Neural progenitor cell (in vitro differentiated cells): ENCODE results near the gene TMEM256. TPM values are rescaled to one million over a fixed set of nuclear protein-coding genes. Genes with fewer than 3 reads are reported as not detected.

Source experiments
- DNase-seq: peaks from one replicate; pipeline ENCODE4 v3.0.0-alpha.2; 2016; ENCODE audit warnings: low spot score
- H2AFZ ChIP-seq: fragments of 200-600 bp; sonication (generic); replicated peaks from 2 replicates; pipeline ENCODE4 v1.6.1; 2016; ENCODE audit warnings: antibody characterized with exemption
- H3F3A ChIP-seq: fragments of 200-600 bp; sonication (generic); 2 replicates; pipeline ENCODE4 v1.6.1; 2016; ENCODE audit warnings: antibody characterized with exemption, low read depth
- H3K27ac ChIP-seq: fragments of 200-600 bp; sonication (generic); 2 replicates; pipeline ENCODE4 v1.5.1; 2016; ENCODE audit warnings: mild to moderate bottlenecking
- H3K27me3 ChIP-seq: fragments of 200-600 bp; sonication (generic); 2 replicates; pipeline ENCODE4 v1.6.1; 2016; ENCODE audit warnings: mild to moderate bottlenecking, moderate library complexity
- H3K36me3 ChIP-seq: fragments of 200-600 bp; sonication (generic); 2 replicates; pipeline ENCODE4 v1.5.1; 2016
- H3K4me1 ChIP-seq: fragments of 200-600 bp; sonication (generic); 2 replicates; pipeline ENCODE4 v1.6.1; 2016; ENCODE audit warnings: mixed run types
- H3K4me2 ChIP-seq: fragments of 200-600 bp; sonication (generic); 2 replicates; pipeline ENCODE4 v1.6.1; 2016
- H3K4me3 ChIP-seq: fragments of 200-600 bp; sonication (generic); 2 replicates; pipeline ENCODE4 v1.5.1; 2016
- H3K79me2 ChIP-seq: fragments of 200-600 bp; sonication (generic); 2 replicates; pipeline ENCODE4 v1.6.1; 2016; ENCODE audit warnings: low read depth
- H3K9ac ChIP-seq: fragments of 200-600 bp; sonication (generic); 2 replicates; pipeline ENCODE4 v1.6.1; 2016
- H3K9me3 ChIP-seq: fragments of 200-600 bp; sonication (generic); 2 replicates; pipeline ENCODE4 v1.5.1; 2016; ENCODE audit warnings: low read depth
- H4K20me1 ChIP-seq: fragments of 200-600 bp; sonication (generic); 2 replicates; pipeline ENCODE4 v1.6.1; 2016; ENCODE audit warnings: low read depth
- H3K27ac Mint-ChIP-seq: 3 replicates; pipeline ENCODE4 v1.8.0; 2021; ENCODE audit warnings: mixed read lengths
- H3K27me3 Mint-ChIP-seq: 2 replicates; pipeline ENCODE4 v1.8.0; 2022; ENCODE audit warnings: low read depth, mild to moderate bottlenecking, inconsistent platforms, moderate library complexity, mixed read lengths; ENCODE audit not compliant: insufficient read depth
- H3K36me3 Mint-ChIP-seq: 3 replicates; pipeline ENCODE4 v1.8.0; 2021; ENCODE audit warnings: mixed read lengths
- H3K4me1 Mint-ChIP-seq: 3 replicates; pipeline ENCODE4 v1.8.0; 2021; ENCODE audit warnings: mixed read lengths
- H3K4me3 Mint-ChIP-seq: 3 replicates; pipeline ENCODE4 v1.8.0; 2021; ENCODE audit warnings: mild to moderate bottlenecking, moderate library complexity, mixed read lengths
- H3K9me3 Mint-ChIP-seq: 3 replicates; pipeline ENCODE4 v1.8.0; 2020; ENCODE audit warnings: mixed read lengths
- EZH2 ChIP-seq: fragments of 200-600 bp; sonication (generic); IDR thresholded peaks from 2 replicates; pipeline ENCODE4 v1.6.1; 2017; ENCODE audit warnings: antibody characterized with exemption, mild to moderate bottlenecking, moderate library complexity
- EZH2phosphoT487 ChIP-seq: fragments of 200-600 bp; sonication (generic); IDR thresholded peaks from 2 replicates; pipeline ENCODE4 v1.6.1; 2017; ENCODE audit warnings: antibody characterized with exemption
- total RNA-seq: library from RNA; depleted of rRNA; stranded (reverse); fragments of >200 nt; gene quantifications from 2 replicates; pipeline ENCODE4 v1.2.3, GENCODE V29; 2015; ENCODE audit warnings: low replicate concordance
- TF ChIP-seq, protein P1 (sequence below): fragments of 200-600 bp; sonication (generic); IDR thresholded peaks from 2 replicates; pipeline ENCODE4 v1.5.1; 2017; ENCODE audit warnings: antibody characterized with exemption, mild to moderate bottlenecking

Gene TMEM256
- total RNA-seq, 1 donor from 2014 or later: 72.0 TPM

DNA sequence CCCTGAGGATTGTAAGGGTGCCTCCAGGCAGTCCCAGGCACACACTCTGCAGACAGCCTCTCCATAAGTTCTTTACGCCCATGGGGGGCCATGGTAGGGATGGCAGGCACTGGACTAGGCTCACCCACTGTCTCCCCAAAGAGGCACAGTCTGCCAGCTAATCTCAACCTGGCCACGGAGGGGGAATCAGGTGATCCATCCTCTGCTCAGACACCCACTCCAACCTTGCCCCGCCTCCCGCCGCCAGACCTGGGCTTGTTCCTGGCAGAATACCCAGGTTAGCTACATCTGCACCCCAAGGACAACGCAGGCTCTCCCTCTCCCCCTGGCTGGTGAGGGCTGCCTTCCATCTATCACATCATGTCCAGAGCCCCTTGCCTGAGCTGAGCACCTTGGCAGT lies 5.0 kb upstream of the TMEM256 start:
- Histone ChIP-seq H3K4me1 (peaks cover 19% of the 10 kb centered on the region), H3K27ac (no peak overlapping the region), H4K20me1 (peaks cover 63% of the 10 kb centered on the region), H3K4me3 (no peak overlapping the region), H3F3A (peaks cover 24% of the 10 kb centered on the region), H3K4me2 (no peak overlapping the region), H3K9me3 (no peaks in the 10 kb centered on the region), H3K27me3 (no peaks in the 10 kb centered on the region), H3K36me3 (peaks cover 8% of the 10 kb centered on the region), H3K9ac (no peak overlapping the region), H2AFZ (no peak overlapping the region), H3K79me2 (peaks cover 33% of the 10 kb centered on the region)
- Mint-ChIP-seq H3K4me1 (peaks cover 41% of the 10 kb centered on the region), H3K36me3 (peaks cover 21% of the 10 kb centered on the region), H3K4me3 (peak overlapping the region; percentile 49), H3K9me3 (no peaks in the 10 kb centered on the region), H3K27me3 (peaks cover 12% of the 10 kb centered on the region), H3K27ac (peak overlapping the region; percentile 54)
- DNase-seq: no peak
- TF ChIP-seq EZH2phosphoT487 (no peak), EZH2 (no peak)
- TF ChIP-seq, protein P1, sequence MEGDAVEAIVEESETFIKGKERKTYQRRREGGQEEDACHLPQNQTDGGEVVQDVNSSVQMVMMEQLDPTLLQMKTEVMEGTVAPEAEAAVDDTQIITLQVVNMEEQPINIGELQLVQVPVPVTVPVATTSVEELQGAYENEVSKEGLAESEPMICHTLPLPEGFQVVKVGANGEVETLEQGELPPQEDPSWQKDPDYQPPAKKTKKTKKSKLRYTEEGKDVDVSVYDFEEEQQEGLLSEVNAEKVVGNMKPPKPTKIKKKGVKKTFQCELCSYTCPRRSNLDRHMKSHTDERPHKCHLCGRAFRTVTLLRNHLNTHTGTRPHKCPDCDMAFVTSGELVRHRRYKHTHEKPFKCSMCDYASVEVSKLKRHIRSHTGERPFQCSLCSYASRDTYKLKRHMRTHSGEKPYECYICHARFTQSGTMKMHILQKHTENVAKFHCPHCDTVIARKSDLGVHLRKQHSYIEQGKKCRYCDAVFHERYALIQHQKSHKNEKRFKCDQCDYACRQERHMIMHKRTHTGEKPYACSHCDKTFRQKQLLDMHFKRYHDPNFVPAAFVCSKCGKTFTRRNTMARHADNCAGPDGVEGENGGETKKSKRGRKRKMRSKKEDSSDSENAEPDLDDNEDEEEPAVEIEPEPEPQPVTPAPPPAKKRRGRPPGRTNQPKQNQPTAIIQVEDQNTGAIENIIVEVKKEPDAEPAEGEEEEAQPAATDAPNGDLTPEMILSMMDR: no peak

DNA sequence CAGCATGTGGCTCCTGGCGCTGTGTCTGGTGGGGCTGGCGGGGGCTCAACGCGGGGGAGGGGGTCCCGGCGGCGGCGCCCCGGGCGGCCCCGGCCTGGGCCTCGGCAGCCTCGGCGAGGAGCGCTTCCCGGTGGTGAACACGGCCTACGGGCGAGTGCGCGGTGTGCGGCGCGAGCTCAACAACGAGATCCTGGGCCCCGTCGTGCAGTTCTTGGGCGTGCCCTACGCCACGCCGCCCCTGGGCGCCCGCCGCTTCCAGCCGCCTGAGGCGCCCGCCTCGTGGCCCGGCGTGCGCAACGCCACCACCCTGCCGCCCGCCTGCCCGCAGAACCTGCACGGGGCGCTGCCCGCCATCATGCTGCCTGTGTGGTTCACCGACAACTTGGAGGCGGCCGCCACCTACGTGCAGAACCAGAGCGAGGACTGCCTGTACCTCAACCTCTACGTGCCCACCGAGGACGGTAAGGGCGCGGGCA lies 4.4 kb upstream of the TMEM256 start:
- H3K36me3 Mint-ChIP-seq: peaks cover 21% of the 10 kb centered on the region
- Histone ChIP-seq H2AFZ (no peak overlapping the region), H3K36me3 (peaks cover 8% of the 10 kb centered on the region), H3K4me1 (peaks cover 19% of the 10 kb centered on the region), H3F3A (peaks cover 30% of the 10 kb centered on the region), H3K4me3 (no peak overlapping the region), H3K27me3 (no peaks in the 10 kb centered on the region), H3K27ac (no peak overlapping the region), H3K9me3 (no peaks in the 10 kb centered on the region), H3K9ac (no peak overlapping the region), H3K79me2 (peaks cover 33% of the 10 kb centered on the region), H4K20me1 (peaks cover 60% of the 10 kb centered on the region), H3K4me2 (no peak overlapping the region)
- peaks cover 41% of the 10 kb centered on the region for H3K4me1 Mint-ChIP-seq
- no peak overlapping the region for H3K27ac Mint-ChIP-seq
- TF ChIP-seq EZH2phosphoT487: no peak
- TF ChIP-seq, protein P1: no peak
- no peak for TF ChIP-seq EZH2
- H3K27me3 Mint-ChIP-seq: peaks cover 12% of the 10 kb centered on the region
- H3K4me3 Mint-ChIP-seq: no peak overlapping the region
- DNase-seq: no peak
- H3K9me3 Mint-ChIP-seq: no peaks in the 10 kb centered on the region

DNA sequence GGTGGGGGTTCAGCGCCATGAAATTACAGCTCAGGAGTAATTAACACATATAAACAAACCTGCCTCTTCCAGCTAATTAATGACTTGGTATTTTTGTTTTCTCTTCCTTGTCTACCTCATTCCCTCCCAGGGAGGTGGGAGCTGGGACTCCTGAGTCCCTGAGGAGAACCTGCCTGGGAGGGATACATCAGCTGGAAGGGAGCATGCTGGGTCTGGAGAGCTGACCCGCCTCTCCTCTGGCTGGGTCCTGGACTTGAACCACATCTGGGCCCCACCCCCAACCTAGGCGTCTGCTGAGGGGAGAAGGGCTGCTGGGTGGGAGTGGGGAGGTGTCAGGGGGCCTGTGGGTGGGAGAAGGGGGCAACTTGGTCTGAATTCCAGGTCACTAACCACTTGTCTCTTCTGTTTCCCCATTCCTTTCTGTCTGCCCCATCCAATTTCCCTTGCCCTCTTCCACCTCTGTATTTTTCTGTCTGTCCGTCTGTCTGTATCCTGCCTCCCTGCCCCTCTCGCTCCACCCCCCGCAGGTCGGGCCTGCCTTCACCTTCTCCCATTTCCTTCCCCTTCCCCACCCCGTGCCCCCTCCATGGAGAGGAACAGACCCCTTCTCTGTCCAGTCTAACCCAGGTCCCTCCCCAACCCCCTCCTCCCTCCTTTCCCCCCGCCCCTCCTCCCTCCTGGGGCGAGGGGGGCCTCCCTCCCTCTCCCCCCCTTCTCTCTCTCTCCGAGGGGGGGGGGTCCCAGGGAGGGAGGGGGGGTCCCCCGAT lies 3.8 kb upstream of the TMEM256 start, which contains the start of gene NLGN2:
Gene NLGN2 (plus strand): TSS at position 361 of the 767 bp plus-strand sequence. CDS start 411 bp downstream, outside the sequence.
- H3K9me3 Mint-ChIP-seq: no peaks in the 10 kb centered on the region
- no peak within 1 kb of the TSS for H3K27ac ChIP-seq
- peak within 1 kb of the TSS; percentile 97 for H3K4me3 ChIP-seq
- H3K27ac Mint-ChIP-seq: no peak within 1 kb of the TSS
- H4K20me1 ChIP-seq: peaks cover 58% of the 10 kb centered on the region
- H3K27me3 Mint-ChIP-seq: peaks cover 13% of the 10 kb centered on the region
- H3K36me3 ChIP-seq: peaks cover 5% of the 10 kb centered on the region
- H3K27me3 ChIP-seq: no peaks in the 10 kb centered on the region
- peak within 1 kb of the TSS; percentile 100 for H3K4me2 ChIP-seq
- DNase-seq: no peak
- TF ChIP-seq EZH2phosphoT487 (no peak), EZH2 (no peak)
- TF ChIP-seq, protein P1: no peak
- peak within 1 kb of the TSS; percentile 79 for H3K4me3 Mint-ChIP-seq
- H2AFZ ChIP-seq: no peak within 1 kb of the TSS
- peaks cover 21% of the 10 kb centered on the region for H3K4me1 ChIP-seq
- peaks cover 41% of the 10 kb centered on the region for H3K4me1 Mint-ChIP-seq
- H3K36me3 Mint-ChIP-seq: peaks cover 21% of the 10 kb centered on the region
- H3K9me3 ChIP-seq: no peaks in the 10 kb centered on the region
- no peak within 1 kb of the TSS for H3K9ac ChIP-seq
- peaks cover 36% of the 10 kb centered on the region for H3F3A ChIP-seq
- H3K79me2 ChIP-seq: peaks cover 37% of the 10 kb centered on the region
